ENCODE results near the gene ADISSP.

DNA sequence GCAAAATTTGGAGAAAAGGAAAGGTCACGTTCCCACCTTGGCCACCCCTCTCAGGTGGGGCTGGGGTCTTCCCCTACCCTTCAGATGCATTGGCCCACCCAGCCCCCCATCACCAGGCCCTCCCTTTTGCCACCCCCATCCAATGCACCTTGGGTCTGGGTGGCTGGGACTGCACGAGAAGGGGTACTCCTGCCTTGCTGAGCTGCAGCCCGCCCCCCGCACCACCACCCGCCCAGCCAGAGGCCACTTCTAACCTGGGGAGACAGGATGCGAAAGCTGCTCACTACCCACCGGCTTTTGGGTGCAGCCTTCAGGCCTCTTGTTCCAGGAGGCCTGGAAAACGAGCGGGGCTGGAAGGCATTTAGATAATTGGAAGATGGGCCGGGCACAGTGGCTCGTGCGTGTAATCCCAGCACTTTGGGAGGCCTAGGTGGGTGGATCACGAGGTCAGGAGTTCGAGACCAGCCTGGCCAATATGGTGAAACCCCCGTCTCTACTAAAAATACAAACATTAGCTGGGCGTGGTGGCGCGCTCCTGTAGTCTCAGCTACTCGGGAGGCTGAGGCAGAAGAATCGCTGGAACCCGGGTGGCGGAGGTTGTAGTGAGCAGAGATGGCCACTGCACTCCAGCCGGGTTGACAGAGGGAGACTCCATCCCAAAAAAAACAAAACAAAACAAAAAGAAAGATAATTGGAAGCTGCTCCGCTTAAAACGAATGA lies 27.3 kb upstream of the ADISSP start:
- TF ChIP-seq, protein P1, sequence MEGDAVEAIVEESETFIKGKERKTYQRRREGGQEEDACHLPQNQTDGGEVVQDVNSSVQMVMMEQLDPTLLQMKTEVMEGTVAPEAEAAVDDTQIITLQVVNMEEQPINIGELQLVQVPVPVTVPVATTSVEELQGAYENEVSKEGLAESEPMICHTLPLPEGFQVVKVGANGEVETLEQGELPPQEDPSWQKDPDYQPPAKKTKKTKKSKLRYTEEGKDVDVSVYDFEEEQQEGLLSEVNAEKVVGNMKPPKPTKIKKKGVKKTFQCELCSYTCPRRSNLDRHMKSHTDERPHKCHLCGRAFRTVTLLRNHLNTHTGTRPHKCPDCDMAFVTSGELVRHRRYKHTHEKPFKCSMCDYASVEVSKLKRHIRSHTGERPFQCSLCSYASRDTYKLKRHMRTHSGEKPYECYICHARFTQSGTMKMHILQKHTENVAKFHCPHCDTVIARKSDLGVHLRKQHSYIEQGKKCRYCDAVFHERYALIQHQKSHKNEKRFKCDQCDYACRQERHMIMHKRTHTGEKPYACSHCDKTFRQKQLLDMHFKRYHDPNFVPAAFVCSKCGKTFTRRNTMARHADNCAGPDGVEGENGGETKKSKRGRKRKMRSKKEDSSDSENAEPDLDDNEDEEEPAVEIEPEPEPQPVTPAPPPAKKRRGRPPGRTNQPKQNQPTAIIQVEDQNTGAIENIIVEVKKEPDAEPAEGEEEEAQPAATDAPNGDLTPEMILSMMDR (IDR thresholded peaks at IDR 0.05), result no peak
- TF ChIP-seq ZFX (IDR thresholded peaks at IDR 0.05; ENCODE audit: borderline replicate concordance), result no peak
